ENCODE data around the gene TMEM208.

- TF ChIP-seq, protein P1, sequence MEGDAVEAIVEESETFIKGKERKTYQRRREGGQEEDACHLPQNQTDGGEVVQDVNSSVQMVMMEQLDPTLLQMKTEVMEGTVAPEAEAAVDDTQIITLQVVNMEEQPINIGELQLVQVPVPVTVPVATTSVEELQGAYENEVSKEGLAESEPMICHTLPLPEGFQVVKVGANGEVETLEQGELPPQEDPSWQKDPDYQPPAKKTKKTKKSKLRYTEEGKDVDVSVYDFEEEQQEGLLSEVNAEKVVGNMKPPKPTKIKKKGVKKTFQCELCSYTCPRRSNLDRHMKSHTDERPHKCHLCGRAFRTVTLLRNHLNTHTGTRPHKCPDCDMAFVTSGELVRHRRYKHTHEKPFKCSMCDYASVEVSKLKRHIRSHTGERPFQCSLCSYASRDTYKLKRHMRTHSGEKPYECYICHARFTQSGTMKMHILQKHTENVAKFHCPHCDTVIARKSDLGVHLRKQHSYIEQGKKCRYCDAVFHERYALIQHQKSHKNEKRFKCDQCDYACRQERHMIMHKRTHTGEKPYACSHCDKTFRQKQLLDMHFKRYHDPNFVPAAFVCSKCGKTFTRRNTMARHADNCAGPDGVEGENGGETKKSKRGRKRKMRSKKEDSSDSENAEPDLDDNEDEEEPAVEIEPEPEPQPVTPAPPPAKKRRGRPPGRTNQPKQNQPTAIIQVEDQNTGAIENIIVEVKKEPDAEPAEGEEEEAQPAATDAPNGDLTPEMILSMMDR (conservative IDR thresholded peaks at IDR 0.05): no peak
- TF ChIP-seq ZFX (IDR thresholded peaks at IDR 0.05): no peak
Measured at GRCh38 chr16:67255553-67256221, 28.8 kb downstream of the TMEM208 start.
